Loucy (cell line): ENCODE measurements around the gene SCAF8.

Experiments used
- H2AFZ ChIP-seq: fragments of 200-600 bp; sonication (generic); 2 replicates; pipeline ENCODE4 v1.6.0; 2016; ENCODE audit warnings: antibody characterized with exemption, mild to moderate bottlenecking, low read length, moderate library complexity
- H3F3A ChIP-seq: fragments of 200-600 bp; 2 replicates; pipeline ENCODE4 v1.6.0; 2016; ENCODE audit warnings: antibody characterized with exemption, low read depth, mild to moderate bottlenecking
- H3K27me3 ChIP-seq: fragments of 200-600 bp; sonication (generic); 2 replicates; pipeline ENCODE4 v1.6.1; 2014; ENCODE audit warnings: low read length, mild to moderate bottlenecking; ENCODE audit not compliant: insufficient read depth, poor library complexity, severe bottlenecking
- H3K36me3 ChIP-seq: fragments of 200-600 bp; sonication (generic); 2 replicates; pipeline ENCODE4 v1.6.1; 2016; ENCODE audit warnings: low read length; ENCODE audit not compliant: insufficient read depth
- H3K4me1 ChIP-seq: fragments of 200-600 bp; sonication (generic); 2 replicates; pipeline ENCODE4 v1.5.1; 2014; ENCODE audit warnings: low read length, mild to moderate bottlenecking; ENCODE audit not compliant: insufficient read depth, poor library complexity, severe bottlenecking
- H3K4me2 ChIP-seq: fragments of 200-600 bp; sonication (generic); 2 replicates; pipeline ENCODE4 v1.6.0; 2014; ENCODE audit warnings: antibody characterized with exemption, low read length, low read depth, mild to moderate bottlenecking; ENCODE audit not compliant: poor library complexity, severe bottlenecking
- H3K4me3 ChIP-seq: fragments of 200-600 bp; sonication (generic); 2 replicates; pipeline ENCODE4 v1.5.1; 2014; ENCODE audit warnings: low read length, mild to moderate bottlenecking, mixed read lengths; ENCODE audit not compliant: poor library complexity, severe bottlenecking
- H3K79me2 ChIP-seq: fragments of 200-600 bp; sonication (generic); 2 replicates; pipeline ENCODE4 v1.6.1; 2014; ENCODE audit warnings: low read length; ENCODE audit not compliant: insufficient read depth
- H3K9ac ChIP-seq: fragments of 200-600 bp; sonication (generic); 2 replicates; pipeline ENCODE4 v1.6.0; 2014; ENCODE audit warnings: mild to moderate bottlenecking, low read depth, low read length, moderate library complexity; ENCODE audit not compliant: poor library complexity, severe bottlenecking
- H3K9me2 ChIP-seq: fragments of 200-600 bp; sonication (generic); replicated peaks from 2 replicates; pipeline ENCODE4 v1.6.1; 2016; ENCODE audit warnings: low read depth, low read length, mixed read lengths
- H3K9me3 ChIP-seq: fragments of 200-600 bp; sonication (generic); 2 replicates; pipeline ENCODE4 v1.6.1; 2014; ENCODE audit warnings: mild to moderate bottlenecking, antibody characterized with exemption, low read length, low read depth; ENCODE audit not compliant: insufficient read depth
- H4K20me1 ChIP-seq: fragments of 200-600 bp; sonication (generic); 2 replicates; pipeline ENCODE4 v1.6.0; 2014; ENCODE audit warnings: antibody characterized with exemption, low read length, mild to moderate bottlenecking; ENCODE audit not compliant: insufficient read depth, poor library complexity, severe bottlenecking
- CTCF ChIP-seq: fragments of 200-600 bp; sonication (generic); conservative IDR thresholded peaks from 2 replicates; pipeline ENCODE4 v1.5.1; 2014; ENCODE audit warnings: mild to moderate bottlenecking, antibody characterized with exemption, low read length
- EZH2phosphoT487 ChIP-seq: fragments of 200-600 bp; IDR thresholded peaks from 2 replicates; pipeline ENCODE4 v1.6.1; 2018; ENCODE audit warnings: antibody characterized with exemption, mild to moderate bottlenecking, moderate library complexity, borderline replicate concordance

The SCAF8 gene

GRCh38 chr6:154785075-154785474, 51.9 kb downstream of the SCAF8 start:
- H3K9ac ChIP-seq, result no peak overlapping the region
- no peak overlapping the region for H2AFZ ChIP-seq
- TF ChIP-seq EZH2phosphoT487 (no peak), CTCF (no peak)
- H3K27me3 ChIP-seq, result no peaks in the 10 kb centered on the region
- no peaks in the 10 kb centered on the region for H3K9me2 ChIP-seq
- peaks cover 91% of the 10 kb centered on the region for H3K79me2 ChIP-seq
- H3K36me3 ChIP-seq, result peaks cover 64% of the 10 kb centered on the region
- no peaks in the 10 kb centered on the region for H3F3A ChIP-seq
- H4K20me1 ChIP-seq, result peaks cover 48% of the 10 kb centered on the region
- H3K9me3 ChIP-seq, result no peaks in the 10 kb centered on the region
- no peak overlapping the region for H3K4me2 ChIP-seq
- no peaks in the 10 kb centered on the region for H3K4me1 ChIP-seq
- H3K4me3 ChIP-seq, result no peak overlapping the region

GRCh38 chr6:154786144-154786868, 53.1 kb downstream of the SCAF8 start:
- Histone ChIP-seq H3K4me2 (no peak overlapping the region), H3K9me3 (no peaks in the 10 kb centered on the region), H3K9ac (no peak overlapping the region), H3K36me3 (peaks cover 55% of the 10 kb centered on the region), H4K20me1 (peaks cover 45% of the 10 kb centered on the region), H3F3A (no peaks in the 10 kb centered on the region), H3K9me2 (no peaks in the 10 kb centered on the region), H3K4me3 (no peak overlapping the region), H3K27me3 (no peaks in the 10 kb centered on the region), H3K4me1 (no peaks in the 10 kb centered on the region), H2AFZ (no peak overlapping the region), H3K79me2 (peaks cover 88% of the 10 kb centered on the region)
- TF ChIP-seq EZH2phosphoT487 (no peak), CTCF (no peak)

GRCh38 chr6:154791556-154792317, 58.5 kb downstream of the SCAF8 start:
- H3F3A ChIP-seq, result no peaks in the 10 kb centered on the region
- H3K79me2 ChIP-seq, result peaks cover 49% of the 10 kb centered on the region
- H3K4me1 ChIP-seq, result no peaks in the 10 kb centered on the region
- H3K9me3 ChIP-seq, result no peaks in the 10 kb centered on the region
- no peak overlapping the region for H3K4me3 ChIP-seq
- no peak overlapping the region for H2AFZ ChIP-seq
- TF ChIP-seq EZH2phosphoT487 (no peak), CTCF (no peak)
- H3K9ac ChIP-seq, result no peak overlapping the region
- H3K36me3 ChIP-seq, result peaks cover 74% of the 10 kb centered on the region
- no peaks in the 10 kb centered on the region for H3K9me2 ChIP-seq
- no peaks in the 10 kb centered on the region for H3K27me3 ChIP-seq
- H3K4me2 ChIP-seq, result no peak overlapping the region
- peaks cover 23% of the 10 kb centered on the region for H4K20me1 ChIP-seq
